Hematopoietic multipotent progenitor cell treated with erythropoietin and hydrocortisone succinate and interleukin-3 and kit ligand, for 6 days (in vitro differentiated cells): ENCODE measurements around the gene UBE2E2.

ENCODE experiments used
- DNase-seq: peaks from one replicate; pipeline ENCODE4 v3.0.0-alpha.2; 2015

The UBE2E2 gene

GRCh38 chr3:23489300-23490158, 286.4 kb downstream of the UBE2E2 start:
- no peak for DNase-seq

DNA sequence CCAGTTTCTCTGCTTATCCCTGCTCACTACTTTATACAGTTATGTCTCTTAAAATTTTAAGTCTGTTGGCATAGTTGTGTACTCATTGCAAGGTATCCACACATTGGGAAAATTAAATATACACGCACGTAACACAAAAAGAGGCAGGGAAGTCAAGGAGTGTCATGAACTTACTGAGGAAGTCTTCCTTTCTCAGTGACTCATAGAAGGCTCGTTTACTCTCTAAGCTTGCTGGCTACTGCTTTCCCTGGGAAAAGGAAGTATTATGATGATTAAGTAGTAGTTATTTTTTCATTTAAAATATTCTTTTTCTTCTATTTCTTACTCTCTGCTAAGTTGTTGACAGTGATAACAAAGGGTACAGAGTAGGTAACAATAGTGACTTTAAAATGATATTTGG, 287.3 kb downstream of the UBE2E2 start:
- no peak for DNase-seq

- no peak for DNase-seq
Observed at GRCh38 chr3:23492057-23492456, 288.9 kb downstream of the UBE2E2 start.

DNA sequence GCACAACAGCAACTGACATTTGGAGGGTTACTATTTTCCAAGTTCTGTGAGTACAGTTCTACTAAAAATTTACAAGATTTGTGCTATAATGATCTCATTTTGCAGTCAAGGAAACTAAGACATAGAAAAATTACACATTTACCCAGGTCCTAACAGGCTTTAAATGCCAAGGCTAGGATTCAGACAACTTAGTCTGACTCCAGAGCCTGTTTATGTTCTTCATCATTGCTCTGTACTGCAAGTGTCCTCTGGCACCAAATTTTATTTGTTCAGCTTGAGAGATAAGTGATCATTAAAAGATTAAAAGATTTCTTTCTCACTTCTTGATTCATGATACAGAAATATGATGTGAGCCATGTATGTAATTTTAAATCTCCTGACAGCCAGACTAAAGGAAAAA, 290.8 kb downstream of the UBE2E2 start:
- no peak for DNase-seq

DNA sequence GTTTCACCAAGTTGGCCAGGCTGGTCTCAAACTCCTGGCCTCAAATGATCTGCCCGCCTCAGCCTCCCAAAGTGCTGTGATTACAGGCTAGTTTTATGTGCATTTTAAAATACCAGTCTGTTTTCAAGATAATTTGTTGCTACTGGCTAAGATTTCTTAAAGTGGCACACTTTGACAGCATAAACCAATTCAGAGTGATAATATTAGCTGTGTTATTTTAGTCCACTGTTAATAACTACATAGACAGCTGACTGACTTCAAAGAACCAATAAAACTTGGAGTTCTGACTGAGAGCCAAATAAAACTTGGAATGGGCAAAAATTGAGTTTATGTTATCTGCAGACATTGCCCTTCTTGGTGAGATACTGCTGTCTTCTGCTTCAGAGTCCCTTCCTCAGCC, 291.8 kb downstream of the UBE2E2 start:
- no peak for DNase-seq

- no peak for DNase-seq
Observed at GRCh38 chr3:23495507-23495906, 292.4 kb downstream of the UBE2E2 start.

GRCh38 chr3:23496165-23496564, 293.0 kb downstream of the UBE2E2 start:
- DNase-seq, result no peak

DNA sequence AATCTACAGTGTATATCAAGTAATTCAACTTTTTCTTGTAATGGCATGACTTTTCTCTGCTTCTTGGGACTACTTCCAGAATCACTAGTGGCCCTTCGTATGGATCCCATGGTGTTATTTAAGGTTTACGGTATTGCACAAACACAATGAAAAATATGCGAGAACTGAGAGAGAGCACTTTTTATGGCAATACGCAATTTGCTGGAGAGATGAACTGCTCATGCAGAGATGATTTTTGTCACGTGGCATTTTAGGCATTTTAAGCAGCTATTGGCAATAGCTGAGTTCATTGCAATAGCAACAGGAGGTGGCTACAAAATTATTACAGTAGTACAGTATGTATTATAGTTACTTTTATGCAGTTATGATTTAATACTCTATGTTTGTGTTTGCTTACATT, 294.0 kb downstream of the UBE2E2 start:
- no peak for DNase-seq

- DNase-seq, result no peak
Observed at GRCh38 chr3:23501201-23501802, 298.2 kb downstream of the UBE2E2 start.

GRCh38 chr3:23508464-23508863, 305.3 kb downstream of the UBE2E2 start:
- no peak for DNase-seq

GRCh38 chr3:23518441-23518840, 315.3 kb downstream of the UBE2E2 start:
- no peak for DNase-seq

- no peak for DNase-seq
Observed at GRCh38 chr3:23519314-23520208, 316.4 kb downstream of the UBE2E2 start.

GRCh38 chr3:23527326-23527725, 324.2 kb downstream of the UBE2E2 start:
- DNase-seq, result no peak

DNA sequence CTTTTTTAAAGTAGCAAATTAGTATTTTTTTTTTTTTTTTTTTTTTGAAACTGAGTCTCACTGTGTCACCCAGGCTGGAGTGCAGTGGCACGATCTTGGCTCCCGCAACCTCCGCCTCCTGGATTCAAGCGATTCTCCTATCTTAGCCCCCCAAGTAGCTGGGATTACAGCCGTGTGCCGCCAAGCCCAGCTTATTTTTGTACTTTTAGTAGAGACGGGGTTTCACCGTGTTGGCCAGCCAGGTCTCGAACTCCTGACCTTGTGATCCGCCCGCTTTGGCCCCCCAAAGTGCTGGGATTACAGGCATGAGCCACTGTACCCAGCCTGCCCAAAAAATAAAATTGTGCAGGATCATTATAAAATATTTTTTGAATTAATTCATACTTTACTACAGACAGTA, 330.5 kb downstream of the UBE2E2 start:
- no peak for DNase-seq

- no peak for DNase-seq
Observed at GRCh38 chr3:23533996-23534395, 330.9 kb downstream of the UBE2E2 start.

GRCh38 chr3:23537101-23537551, 334.0 kb downstream of the UBE2E2 start:
- DNase-seq, result no peak

GRCh38 chr3:23539185-23539584, 336.1 kb downstream of the UBE2E2 start:
- no peak for DNase-seq

DNA sequence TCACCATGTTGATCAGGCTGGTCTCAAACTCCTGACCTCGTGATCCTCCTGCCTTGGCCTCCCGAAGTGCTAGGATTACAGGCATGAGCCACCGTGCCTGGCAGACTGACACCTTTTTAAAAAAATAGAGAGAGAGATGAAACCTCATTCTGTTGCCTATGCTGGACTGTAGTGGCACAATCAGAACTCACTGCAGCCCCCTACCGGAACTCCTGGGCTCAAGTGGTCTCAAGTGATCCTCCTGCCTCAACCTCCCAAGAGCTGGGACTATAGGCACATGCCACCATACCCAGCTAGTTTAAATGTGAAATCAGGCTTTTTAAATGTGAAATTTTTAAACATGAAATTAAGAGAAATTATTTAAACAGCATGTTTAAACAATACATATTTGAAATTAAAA, 337.5 kb downstream of the UBE2E2 start:
- no peak for DNase-seq

GRCh38 chr3:23542079-23542478, 339.0 kb downstream of the UBE2E2 start:
- DNase-seq, result no peak

GRCh38 chr3:23546181-23546580, 343.1 kb downstream of the UBE2E2 start:
- no peak for DNase-seq

DNA sequence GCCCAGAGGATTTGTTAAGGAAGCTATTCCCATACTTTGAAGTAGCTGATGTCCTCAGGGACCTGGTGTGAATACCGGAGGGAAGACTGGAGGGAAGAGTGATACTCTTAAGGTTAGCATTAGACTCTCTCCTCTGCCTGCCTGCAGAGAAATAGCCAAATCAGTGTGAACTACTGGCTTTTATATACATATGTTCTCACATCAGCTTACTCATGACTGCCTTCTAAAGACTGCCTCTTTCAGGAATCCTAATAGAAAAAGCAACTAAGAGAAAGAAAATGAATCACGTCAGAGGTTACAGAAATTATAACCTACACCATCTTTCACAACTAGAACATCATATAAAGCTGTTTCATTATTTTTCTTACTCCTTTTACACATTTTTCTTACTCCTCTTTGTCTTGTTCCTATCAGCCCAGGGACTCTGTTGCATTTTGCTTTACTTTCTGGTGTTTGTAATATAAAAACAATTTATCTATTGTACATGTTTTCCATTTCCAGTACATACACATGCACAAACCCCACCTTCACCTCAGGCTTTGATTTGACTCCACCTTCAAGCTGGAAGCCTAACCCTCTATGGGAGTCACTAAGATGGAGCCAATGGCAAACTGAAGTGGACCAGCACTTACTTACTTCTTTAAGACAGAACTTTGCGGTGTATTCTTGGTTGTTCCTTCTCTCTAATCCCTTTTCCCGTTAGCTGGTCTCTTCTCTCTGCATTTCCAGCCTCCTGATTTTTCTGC, 345.0 kb downstream of the UBE2E2 start:
- no peak for DNase-seq

DNA sequence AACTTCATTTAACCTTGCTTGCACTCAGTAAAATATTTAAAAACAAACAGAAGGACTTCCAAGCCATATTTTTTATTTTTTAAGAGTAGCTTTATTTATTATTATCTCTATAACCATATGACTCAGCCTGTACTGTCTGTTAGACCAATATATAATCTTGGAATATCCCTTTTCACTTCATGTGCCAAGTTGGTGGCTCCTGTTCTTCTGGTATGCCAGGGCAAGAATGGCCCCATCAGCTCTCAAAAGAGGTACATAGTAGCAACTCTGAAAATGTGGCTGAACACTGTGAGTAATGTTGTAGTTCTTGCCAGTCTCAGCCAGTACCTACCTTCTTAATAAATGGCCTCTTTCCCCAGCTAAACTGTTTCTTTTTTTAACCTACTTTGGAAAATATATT, 345.6 kb downstream of the UBE2E2 start:
- no peak for DNase-seq
